Parathyroid adenoma (tissue), 2 donors: ENCODE measurements around the gene FHOD3.

Source experiments
- H2AFZ ChIP-seq: fragments of 300-600 bp; sonication (generic); one replicate; pipeline ENCODE4 v1.7.0; 2017; ENCODE audit warnings: antibody characterized with exemption, mild to moderate bottlenecking
- H3K27ac ChIP-seq: fragments of 300-600 bp; sonication (generic); one replicate; pipeline ENCODE4 v1.7.0; 2017
- H3K27me3 ChIP-seq: fragments of 300-600 bp; sonication (generic); one replicate; pipeline ENCODE4 v1.7.0; 2017; ENCODE audit warnings: low read length; ENCODE audit not compliant: control insufficient read depth, insufficient read depth
- H3K36me3 ChIP-seq: fragments of 300-600 bp; sonication (generic); one replicate; pipeline ENCODE4 v1.7.0; 2017; ENCODE audit warnings: low read length; ENCODE audit not compliant: control insufficient read depth, insufficient read depth
- H3K4me1 ChIP-seq: fragments of 300-600 bp; sonication (generic); one replicate; pipeline ENCODE4 v1.7.0; 2017; ENCODE audit warnings: control low read depth
- H3K4me2 ChIP-seq: fragments of 300-600 bp; sonication (generic); one replicate; pipeline ENCODE4 v1.7.0; 2017; ENCODE audit warnings: low read length
- H3K4me3 ChIP-seq: fragments of 300-600 bp; sonication (generic); one replicate; pipeline ENCODE4 v1.7.0; 2017; ENCODE audit warnings: low read depth, low read length
- H3K79me2 ChIP-seq: fragments of 300-600 bp; sonication (generic); one replicate; pipeline ENCODE4 v1.7.0; 2017; ENCODE audit warnings: control low read depth
- H3K9ac ChIP-seq: fragments of 300-600 bp; sonication (generic); one replicate; pipeline ENCODE4 v1.7.0; 2017; ENCODE audit warnings: mild to moderate bottlenecking
- H3K9me3 ChIP-seq: fragments of 300-600 bp; sonication (generic); one replicate; pipeline ENCODE4 v1.7.0; 2017; ENCODE audit warnings: low read length; ENCODE audit not compliant: control insufficient read depth
- TF ChIP-seq, protein P1 (sequence below): fragments of 300-600 bp; sonication (generic); IDR thresholded peaks from one replicate; pipeline ENCODE4 v1.7.0; 2017; ENCODE audit warnings: antibody characterized with exemption, mild to moderate bottlenecking
- donor health status: primary hyperparathyroidism.

The FHOD3 gene

DNA sequence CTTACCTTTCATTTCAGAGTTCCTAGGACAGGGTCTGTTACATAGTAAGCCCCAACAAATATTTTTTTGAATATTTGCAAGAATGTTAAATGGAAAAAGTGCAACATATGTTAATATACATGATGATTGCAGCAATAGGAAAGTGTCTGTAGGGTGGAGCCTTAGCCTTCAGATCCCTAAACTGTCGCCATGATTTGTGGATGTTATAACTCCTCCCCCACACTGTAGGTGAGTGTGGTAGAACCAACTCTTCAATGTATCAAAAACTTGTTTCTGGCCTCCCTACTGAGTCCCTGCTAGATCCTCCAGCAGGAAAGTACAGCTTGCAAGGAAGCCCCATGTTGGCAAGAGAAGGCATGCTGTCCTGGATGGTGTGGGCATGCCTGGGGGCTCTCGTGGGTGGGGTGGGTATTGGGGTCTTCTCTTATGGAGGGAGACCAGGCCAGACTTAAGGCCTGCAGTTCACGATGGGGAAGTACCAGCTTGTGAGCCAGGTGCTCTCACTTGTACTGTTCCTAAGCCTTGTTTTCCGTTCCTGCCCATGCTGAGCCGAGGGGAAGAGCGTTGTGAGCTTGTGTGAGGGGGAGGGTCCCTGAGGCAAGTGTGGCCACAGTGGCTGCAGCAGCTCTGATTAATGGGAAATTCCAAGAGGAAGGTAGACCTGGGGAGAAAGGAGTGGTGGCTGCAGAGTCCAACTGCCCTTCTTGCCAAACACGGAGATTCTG, 11.4 kb downstream of the FHOD3 start:
- Histone ChIP-seq H3K36me3 (no peaks in the 10 kb centered on the region), H3K79me2 (no peaks in the 10 kb centered on the region), H3K27ac (no peak overlapping the region), H3K4me2 (no peak overlapping the region), H3K9me3 (no peaks in the 10 kb centered on the region), H3K4me3 (no peak overlapping the region), H2AFZ (no peak overlapping the region), H3K4me1 (no peaks in the 10 kb centered on the region), H3K27me3 (no peaks in the 10 kb centered on the region), H3K9ac (no peak overlapping the region)
- TF ChIP-seq, protein P1, sequence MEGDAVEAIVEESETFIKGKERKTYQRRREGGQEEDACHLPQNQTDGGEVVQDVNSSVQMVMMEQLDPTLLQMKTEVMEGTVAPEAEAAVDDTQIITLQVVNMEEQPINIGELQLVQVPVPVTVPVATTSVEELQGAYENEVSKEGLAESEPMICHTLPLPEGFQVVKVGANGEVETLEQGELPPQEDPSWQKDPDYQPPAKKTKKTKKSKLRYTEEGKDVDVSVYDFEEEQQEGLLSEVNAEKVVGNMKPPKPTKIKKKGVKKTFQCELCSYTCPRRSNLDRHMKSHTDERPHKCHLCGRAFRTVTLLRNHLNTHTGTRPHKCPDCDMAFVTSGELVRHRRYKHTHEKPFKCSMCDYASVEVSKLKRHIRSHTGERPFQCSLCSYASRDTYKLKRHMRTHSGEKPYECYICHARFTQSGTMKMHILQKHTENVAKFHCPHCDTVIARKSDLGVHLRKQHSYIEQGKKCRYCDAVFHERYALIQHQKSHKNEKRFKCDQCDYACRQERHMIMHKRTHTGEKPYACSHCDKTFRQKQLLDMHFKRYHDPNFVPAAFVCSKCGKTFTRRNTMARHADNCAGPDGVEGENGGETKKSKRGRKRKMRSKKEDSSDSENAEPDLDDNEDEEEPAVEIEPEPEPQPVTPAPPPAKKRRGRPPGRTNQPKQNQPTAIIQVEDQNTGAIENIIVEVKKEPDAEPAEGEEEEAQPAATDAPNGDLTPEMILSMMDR = no peak

- H3K9ac ChIP-seq = no peak overlapping the region
- H2AFZ ChIP-seq = no peak overlapping the region
- H3K4me3 ChIP-seq = no peak overlapping the region
- TF ChIP-seq, protein P1 = no peak
- no peaks in the 10 kb centered on the region for H3K9me3 ChIP-seq
- H3K27me3 ChIP-seq = no peaks in the 10 kb centered on the region
- no peak overlapping the region for H3K27ac ChIP-seq
- H3K4me1 ChIP-seq = no peaks in the 10 kb centered on the region
- no peaks in the 10 kb centered on the region for H3K79me2 ChIP-seq
- H3K36me3 ChIP-seq = no peaks in the 10 kb centered on the region
- no peak overlapping the region for H3K4me2 ChIP-seq
Observed at GRCh38 chr18:36309436-36310391, 12.2 kb downstream of the FHOD3 start.

GRCh38 chr18:36311026-36311570, 13.6 kb downstream of the FHOD3 start:
- H3K27ac ChIP-seq = no peak overlapping the region
- H3K4me2 ChIP-seq = no peak overlapping the region
- TF ChIP-seq, protein P1 = no peak
- no peaks in the 10 kb centered on the region for H3K27me3 ChIP-seq
- no peak overlapping the region for H3K9ac ChIP-seq
- no peak overlapping the region for H3K4me3 ChIP-seq
- H3K79me2 ChIP-seq = no peaks in the 10 kb centered on the region
- no peaks in the 10 kb centered on the region for H3K36me3 ChIP-seq
- no peak overlapping the region for H2AFZ ChIP-seq
- no peaks in the 10 kb centered on the region for H3K4me1 ChIP-seq
- H3K9me3 ChIP-seq = no peaks in the 10 kb centered on the region

DNA sequence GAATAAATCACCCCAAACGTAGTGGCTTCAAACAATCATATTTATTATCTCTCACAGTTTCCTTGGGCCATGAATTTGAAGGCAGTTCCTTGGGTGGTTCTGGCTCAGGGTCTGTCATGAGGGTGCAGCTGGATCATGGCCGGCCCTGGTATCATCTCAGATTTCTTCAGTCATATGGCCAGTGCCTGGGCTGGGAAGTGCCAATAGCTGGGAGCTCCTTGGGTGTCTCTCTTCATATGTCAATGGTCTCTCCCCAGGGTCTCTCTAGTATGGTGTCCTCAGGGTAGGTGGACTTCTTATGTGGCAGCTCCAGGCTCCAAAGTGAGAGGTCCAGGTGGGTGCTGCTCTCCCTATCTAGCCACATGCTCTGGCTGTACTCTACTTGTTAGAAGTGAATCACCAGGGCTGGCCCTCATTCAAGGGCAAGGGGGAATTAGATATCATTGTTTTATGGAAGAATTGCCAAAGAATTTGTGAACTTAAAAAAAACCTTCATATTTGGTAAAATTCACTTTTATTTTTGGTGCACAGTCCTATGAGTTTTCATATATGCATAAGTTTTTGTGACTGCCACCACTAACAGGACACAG, 15.4 kb downstream of the FHOD3 start:
- Histone ChIP-seq H3K4me1 (no peaks in the 10 kb centered on the region), H3K79me2 (no peaks in the 10 kb centered on the region), H3K36me3 (no peaks in the 10 kb centered on the region), H3K27me3 (no peaks in the 10 kb centered on the region), H3K9me3 (no peaks in the 10 kb centered on the region), H3K9ac (no peak overlapping the region), H3K4me2 (no peak overlapping the region), H3K4me3 (no peak overlapping the region), H2AFZ (no peak overlapping the region), H3K27ac (no peak overlapping the region)
- TF ChIP-seq, protein P1 = no peak
